ENCODE data around the gene FAM107B.

DNA sequence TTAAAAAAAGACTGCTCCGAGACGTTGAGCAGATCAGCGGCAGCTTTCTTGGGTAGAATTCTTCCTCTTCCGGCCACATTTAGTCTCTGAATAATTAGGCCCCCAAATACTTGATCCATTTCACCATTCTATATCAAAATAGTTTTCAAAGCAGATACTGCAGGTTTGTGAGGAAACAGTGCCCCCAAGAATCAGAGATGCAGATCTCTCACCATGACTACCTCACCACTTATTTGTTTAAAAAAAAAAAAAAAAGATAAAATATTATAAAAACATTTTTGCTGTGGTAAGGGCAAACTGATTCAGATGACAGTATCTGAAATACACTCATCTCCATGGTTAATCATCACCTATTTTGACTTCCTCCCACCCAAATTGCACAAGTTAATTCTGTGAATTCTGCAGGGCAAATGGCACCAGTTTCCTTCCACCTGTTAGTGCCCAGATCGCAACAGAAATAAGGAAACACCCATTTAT is 210.4 kb downstream of the FAM107B start:
- TF ChIP-seq, protein P1, sequence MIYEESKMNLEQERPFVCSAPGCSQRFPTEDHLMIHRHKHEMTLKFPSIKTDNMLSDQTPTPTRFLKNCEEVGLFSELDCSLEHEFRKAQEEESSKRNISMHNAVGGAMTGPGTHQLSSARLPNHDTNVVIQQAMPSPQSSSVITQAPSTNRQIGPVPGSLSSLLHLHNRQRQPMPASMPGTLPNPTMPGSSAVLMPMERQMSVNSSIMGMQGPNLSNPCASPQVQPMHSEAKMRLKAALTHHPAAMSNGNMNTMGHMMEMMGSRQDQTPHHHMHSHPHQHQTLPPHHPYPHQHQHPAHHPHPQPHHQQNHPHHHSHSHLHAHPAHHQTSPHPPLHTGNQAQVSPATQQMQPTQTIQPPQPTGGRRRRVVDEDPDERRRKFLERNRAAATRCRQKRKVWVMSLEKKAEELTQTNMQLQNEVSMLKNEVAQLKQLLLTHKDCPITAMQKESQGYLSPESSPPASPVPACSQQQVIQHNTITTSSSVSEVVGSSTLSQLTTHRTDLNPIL (CRISPR knock-in tag; IDR thresholded peaks at IDR 0.05; ENCODE audit: low read depth), result no peak
- TF ChIP-seq ZFP3 (CRISPR knock-in tag; IDR thresholded peaks at IDR 0.05) (no peak), BACH2 (CRISPR knock-in tag; IDR thresholded peaks at IDR 0.05; ENCODE audit: borderline replicate concordance) (no peak), OSR1 (CRISPR knock-in tag; IDR thresholded peaks at IDR 0.05) (no peak), PPARA (CRISPR knock-in tag; IDR thresholded peaks at IDR 0.05; ENCODE audit: borderline replicate concordance) (no peak), CSDC2 (CRISPR knock-in tag; IDR thresholded peaks at IDR 0.05) (no peak), ISL1 (CRISPR knock-in tag; IDR thresholded peaks at IDR 0.05) (no peak), ARNTL (CRISPR knock-in tag; IDR thresholded peaks at IDR 0.05; ENCODE audit: borderline replicate concordance, low read depth) (no peak), ZFP30 (CRISPR knock-in tag; IDR thresholded peaks at IDR 0.05) (no peak), ZNF8 (CRISPR knock-in tag; IDR thresholded peaks at IDR 0.05) (no peak), ZNF565 (CRISPR knock-in tag; conservative IDR thresholded peaks at IDR 0.05; ENCODE audit: low read depth) (no peak), ZC3H10 (CRISPR knock-in tag; IDR thresholded peaks at IDR 0.05) (no peak), ZNF70 (CRISPR knock-in tag; IDR thresholded peaks at IDR 0.05) (no peak)
- TF ChIP-seq, protein P2, sequence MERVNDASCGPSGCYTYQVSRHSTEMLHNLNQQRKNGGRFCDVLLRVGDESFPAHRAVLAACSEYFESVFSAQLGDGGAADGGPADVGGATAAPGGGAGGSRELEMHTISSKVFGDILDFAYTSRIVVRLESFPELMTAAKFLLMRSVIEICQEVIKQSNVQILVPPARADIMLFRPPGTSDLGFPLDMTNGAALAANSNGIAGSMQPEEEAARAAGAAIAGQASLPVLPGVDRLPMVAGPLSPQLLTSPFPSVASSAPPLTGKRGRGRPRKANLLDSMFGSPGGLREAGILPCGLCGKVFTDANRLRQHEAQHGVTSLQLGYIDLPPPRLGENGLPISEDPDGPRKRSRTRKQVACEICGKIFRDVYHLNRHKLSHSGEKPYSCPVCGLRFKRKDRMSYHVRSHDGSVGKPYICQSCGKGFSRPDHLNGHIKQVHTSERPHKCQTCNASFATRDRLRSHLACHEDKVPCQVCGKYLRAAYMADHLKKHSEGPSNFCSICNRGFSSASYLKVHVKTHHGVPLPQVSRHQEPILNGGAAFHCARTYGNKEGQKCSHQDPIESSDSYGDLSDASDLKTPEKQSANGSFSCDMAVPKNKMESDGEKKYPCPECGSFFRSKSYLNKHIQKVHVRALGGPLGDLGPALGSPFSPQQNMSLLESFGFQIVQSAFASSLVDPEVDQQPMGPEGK (CRISPR knock-in tag; IDR thresholded peaks at IDR 0.05; ENCODE audit: borderline replicate concordance), result no peak

All from SK-N-SH treated with all-trans-retinoic acid at 6 μM for 48 hours (cell line).